GM19397 (cell line): ENCODE measurements around the gene TMEM50A.
"Not testable (repeated sequence)": the region's sequence is repeated elsewhere in the genome, so short reads cannot be mapped to it uniquely, and the experiment has no call there.

Experiments used
- ATAC-seq: cut with Tn5 transposase; IDR thresholded peaks from one replicate; pipeline ENCODE4 v1.9.1; 2021; ENCODE audit warnings: mild to moderate bottlenecking, moderate library complexity; ENCODE audit not compliant: unreplicated experiment

Gene TMEM50A

DNA sequence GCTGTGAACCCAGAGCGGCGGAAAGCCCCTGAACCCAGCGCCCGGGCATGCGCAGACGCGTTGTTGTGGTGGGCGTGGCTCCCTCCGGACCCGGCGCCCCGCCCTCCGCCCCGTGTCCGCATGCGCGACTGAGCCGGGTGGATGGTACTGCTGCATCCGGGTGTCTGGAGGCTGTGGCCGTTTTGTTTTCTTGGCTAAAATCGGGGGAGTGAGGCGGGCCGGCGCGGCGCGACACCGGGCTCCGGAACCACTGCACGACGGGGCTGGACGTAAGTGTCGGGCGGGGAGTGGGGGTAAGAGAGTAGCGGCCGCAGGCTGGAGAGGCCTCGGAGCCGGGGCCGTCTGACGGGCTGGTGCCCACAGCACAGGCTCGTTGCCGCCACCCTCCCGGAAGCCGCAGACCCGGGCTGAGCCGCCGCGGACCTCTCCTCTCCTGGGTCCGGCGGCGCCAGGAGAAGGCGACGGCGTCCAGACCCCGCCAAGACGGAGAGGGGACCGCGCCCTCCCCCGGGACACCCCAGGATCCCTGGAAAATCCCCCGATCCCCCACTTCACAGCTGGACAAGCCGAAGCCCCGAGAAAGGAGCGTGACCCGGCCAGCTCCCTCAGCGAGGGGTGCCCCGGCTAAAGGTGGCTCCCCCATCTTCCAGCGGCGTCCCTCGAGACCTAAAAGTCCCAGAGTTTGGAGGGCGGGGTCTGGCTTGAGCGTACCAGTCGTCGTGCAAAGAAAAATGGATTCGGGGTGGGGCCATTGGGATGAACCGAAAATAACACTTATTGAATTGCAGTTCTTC lies at the start of gene TMEM50A:
TSS of gene TMEM50A (plus strand) at position 147 of the 794 bp plus-strand sequence. CDS start 2,153 bp downstream, outside the sequence.
- ATAC-seq = peak; percentile 69

DNA sequence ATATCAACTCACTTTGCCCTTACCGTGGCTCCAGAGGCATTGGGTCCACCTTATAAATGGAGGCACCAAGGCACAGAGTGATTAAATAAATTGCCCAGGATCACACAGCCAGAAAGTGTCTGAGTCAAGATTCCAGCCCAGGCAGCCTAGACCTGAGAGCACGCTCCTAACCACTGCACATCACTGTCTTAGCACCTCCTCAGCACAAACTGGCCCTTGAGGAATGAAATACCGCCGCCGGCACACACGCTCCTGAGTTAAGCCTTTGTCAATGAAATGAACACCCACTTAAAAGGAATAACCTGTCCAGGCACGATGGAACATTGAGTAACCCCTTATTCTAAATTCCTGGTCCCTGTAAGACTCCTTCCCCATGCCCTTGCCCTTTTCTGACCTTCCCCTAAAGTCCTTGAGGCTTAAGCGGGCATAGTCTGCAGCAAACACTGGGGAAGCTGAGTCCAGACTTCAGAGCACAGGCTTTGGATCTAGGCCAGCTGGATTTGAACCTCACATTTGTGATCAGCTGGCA lies 49.5 kb upstream of the TMEM50A start:
- ATAC-seq = not testable (repeated sequence)

DNA sequence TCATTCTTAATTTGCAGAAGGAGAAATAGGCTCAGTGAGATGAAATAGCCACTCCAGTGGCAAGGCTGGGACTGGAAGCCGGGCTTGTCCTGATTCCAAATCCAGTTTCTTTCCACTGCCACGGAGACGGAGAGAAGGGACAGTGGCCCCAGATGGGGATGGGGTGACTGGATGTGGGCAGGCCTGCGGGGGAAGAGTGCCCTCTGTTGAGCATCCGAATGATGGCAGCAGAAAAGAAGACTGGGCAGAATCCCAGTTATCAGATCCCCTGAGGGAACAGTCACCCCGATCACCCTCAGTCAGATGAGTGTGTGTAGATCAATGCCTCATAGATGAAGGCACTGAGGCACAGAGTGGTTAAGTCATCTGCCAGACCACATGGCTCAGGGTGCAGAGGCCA lies 48.1 kb upstream of the TMEM50A start:
- ATAC-seq = not testable (repeated sequence)

DNA sequence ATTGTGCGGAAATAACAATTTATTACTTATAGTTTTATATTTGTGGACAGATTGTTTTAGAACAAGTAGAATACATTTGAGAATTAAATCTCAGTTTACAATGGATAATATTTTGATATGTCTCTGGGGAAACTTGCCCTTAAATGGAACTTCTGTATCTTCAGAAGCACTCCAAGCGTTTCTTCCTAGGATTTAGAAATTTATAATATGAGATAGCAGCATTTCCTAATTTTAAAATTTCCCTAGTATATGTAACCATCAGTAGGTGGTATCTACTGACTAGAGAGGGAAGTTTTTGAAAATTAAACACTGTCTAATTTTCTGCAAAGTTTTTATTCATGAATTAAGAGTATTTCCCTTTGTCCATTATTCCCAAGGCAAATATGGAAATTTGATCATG lies 44.7 kb upstream of the TMEM50A start:
- not testable (repeated sequence) for ATAC-seq

DNA sequence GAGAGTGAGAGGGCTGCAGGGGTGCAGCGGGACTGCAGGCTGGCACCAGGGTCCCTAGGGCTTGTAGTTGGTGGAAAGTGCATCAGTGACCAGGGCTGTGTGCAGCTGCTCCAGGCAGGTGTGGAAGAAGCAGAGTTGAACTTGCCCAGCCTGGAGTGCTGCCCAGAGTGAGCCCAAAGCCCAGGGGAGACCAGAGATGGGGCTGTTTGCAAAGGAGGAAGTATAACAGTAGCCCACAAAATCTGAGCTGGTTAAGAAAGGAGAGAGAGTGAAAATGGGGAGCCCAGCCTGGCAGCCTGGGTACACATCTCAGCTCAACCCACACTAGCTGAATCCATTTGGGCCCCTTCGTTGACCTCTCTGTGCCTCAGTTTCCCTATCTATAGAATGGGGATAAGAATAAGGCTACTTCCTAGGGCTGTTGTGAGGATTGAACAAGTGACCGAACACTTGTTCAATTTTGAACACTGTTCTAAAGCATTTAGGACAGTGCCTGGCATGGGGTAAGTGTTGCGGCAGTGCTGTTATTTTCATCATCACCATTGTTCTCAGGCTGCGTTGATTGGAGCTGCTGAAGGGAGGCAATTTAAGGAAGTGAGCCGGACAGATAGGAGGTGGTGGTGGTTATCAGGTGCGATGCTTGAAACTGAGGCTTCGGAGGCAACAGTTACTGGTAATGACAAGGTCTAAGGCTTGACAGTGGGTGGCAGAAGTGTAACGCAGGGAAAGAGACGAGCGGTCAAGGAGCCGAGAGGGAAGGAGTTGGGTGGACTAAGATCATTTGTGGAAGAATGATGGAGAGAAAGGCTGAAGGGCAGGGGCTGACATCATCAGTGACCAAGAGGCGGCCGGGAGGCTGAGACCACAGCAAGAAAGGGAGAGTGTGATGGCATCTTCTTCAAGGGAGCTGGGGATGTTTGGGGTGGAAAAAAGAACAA lies 43.0 kb upstream of the TMEM50A start:
- not testable (repeated sequence) for ATAC-seq

DNA sequence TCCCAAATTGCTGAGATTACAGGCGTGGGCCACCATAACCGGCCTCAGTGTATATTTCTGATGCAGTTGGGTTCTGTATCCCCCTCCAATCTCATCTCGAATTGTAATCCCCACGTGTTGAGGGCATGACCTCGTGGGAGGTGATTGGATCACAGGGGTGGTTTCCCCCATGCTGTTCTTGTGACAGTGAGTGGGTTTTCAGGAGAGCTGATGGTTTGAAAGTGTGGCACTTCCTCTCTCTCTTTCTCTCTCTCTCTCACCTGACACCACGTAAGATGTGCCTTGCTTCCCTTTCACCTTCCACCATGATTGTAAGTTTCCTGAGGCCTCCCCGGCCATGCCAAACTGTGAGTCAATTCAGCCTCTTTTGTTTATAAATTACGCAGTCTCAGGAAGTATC lies 41.6 kb upstream of the TMEM50A start:
- not testable (repeated sequence) for ATAC-seq

DNA sequence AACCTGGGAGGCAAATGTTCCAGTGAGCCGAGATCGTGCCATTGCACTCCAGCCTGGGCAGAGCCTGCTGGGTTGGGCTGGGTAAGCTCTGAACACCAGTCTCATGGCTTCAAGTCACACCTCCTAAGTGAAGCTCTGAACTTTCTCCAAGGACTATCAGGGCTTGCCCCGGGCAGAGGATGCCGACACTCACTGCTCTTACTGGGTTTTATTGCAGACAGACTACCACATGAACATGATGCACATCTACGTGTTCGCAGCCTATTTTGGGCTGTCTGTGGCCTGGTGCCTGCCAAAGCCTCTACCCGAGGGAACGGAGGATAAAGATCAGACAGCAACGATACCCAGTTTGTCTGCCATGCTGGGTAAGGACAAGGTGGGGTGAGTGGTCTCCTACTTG lies 37.4 kb upstream of the TMEM50A start:
- ATAC-seq = not testable (repeated sequence)

DNA sequence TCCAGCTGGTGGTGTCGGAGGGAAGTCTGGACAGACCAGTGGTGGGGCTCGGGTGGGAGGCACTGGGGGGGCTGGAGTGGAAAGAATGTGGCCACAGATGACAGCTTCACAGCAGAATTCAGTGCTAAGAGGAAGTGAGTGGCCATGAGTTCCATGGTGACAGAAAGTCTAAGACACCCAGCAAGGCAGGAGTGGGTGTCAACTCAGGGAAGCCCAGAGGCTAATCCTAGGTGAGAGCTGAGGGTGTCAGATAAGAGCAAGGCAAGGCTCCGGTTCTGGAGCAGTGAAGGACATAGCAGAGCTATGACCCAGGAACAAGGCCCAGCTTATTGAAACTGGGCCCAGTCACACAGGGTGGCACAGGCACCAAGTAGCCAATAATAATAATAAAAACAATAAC lies 35.8 kb upstream of the TMEM50A start:
- ATAC-seq = not testable (repeated sequence)

DNA sequence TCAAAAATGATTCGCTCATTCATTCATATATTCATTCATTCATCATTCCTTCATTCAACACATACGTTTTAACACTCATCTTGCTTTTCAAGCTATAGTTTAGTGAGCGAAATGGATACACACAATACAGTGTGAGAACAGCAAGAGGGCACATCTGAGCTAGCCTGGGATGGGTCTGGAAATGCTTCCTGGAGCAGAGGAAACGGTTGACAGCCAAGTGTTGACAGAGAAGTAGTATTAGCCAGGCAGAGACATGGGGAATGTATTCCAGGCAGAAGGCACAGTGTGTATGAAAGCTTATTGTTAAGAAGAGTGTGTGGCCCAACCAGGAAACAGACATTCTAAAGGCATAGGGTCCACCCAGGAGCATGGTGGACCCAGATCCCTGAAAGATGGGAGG lies 33.2 kb upstream of the TMEM50A start:
- ATAC-seq = not testable (repeated sequence)

DNA sequence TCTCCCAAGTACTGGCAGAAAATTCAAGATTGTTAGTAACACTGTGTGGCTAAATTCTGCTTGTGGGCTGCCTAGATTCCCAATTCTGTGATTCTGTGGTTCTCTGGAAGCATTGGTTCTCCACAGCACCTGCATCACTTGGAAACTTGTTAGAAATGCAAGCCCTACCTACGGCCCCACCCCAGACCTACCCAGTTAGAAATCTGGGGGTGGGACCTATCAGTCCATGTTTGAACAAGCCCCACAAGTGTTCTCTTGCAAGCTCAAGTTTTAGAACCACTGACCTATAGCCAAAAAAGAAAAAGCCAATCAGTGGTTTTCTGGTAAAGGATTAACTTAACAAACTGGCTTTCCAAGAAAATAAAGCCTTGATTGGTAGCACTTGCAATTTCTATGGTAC lies 30.0 kb upstream of the TMEM50A start:
- not testable (repeated sequence) for ATAC-seq

DNA sequence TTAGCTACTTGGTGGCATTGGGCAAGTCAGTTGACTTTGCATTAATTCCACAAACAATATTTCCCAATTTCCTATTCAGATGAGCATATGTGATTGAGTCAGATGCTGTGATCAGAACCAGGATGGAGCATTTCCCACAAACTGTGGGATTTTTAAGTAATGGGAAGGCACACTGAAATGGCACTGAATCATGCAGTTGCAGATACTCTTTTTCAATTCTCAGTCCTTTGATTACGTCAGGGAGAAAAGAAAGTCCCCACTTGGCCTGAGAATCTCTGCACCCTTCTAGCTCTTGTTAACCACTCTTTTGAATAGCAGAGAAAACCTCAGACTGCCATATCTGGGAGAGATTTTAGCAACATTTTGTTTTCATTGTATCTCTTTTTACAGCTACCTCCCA lies 29.0 kb upstream of the TMEM50A start:
- not testable (repeated sequence) for ATAC-seq

DNA sequence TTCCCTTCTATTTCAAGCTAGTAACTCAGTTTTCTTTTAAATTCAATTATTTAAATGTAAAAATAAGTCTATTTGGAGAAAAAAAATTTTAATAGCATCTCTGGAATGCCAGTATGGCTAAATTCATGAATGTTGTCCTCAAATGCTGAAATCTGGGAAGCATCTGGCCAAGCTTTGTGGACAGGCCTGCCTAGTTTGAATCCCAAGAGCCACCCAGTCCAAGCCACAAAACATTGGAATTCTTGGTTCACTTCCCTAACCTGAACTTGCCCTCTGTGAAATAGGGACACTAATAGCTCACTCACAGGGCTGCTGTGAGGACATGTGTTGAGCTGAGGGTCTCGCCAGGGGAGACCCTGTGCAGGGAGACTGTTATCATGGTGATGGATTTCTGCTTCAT lies 28.6 kb upstream of the TMEM50A start:
- not testable (repeated sequence) for ATAC-seq

DNA sequence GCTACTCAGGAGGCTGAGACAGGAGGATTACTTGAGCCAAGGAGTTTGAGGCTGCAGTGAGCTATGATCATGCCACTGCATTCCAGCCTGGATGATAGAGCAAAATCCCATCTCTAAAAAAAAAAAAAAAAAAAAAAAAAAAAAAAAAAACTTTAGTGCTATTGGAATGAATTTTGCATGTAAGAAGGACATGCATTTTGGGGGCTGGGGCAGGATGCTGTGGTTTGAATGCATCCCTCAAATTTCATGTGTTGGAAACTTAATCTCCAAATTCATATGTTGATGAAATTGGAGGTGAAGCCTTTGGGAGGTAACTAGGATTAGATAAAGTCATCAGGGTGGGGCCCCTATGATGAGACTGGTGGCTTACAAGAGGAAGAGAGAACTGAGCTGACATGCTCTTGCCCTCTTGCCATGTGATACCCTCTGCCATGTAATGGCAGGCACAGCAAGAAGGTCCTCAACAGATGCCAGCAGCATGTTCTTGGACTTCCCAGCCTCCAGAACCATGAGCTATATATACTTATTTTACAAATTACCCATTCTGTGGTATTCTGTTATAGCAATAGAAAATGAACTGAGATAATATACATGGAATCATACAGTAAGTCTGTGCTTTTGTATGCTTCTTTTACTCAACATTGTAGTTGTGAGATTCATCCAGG lies 25.2 kb upstream of the TMEM50A start:
- ATAC-seq = not testable (repeated sequence)

DNA sequence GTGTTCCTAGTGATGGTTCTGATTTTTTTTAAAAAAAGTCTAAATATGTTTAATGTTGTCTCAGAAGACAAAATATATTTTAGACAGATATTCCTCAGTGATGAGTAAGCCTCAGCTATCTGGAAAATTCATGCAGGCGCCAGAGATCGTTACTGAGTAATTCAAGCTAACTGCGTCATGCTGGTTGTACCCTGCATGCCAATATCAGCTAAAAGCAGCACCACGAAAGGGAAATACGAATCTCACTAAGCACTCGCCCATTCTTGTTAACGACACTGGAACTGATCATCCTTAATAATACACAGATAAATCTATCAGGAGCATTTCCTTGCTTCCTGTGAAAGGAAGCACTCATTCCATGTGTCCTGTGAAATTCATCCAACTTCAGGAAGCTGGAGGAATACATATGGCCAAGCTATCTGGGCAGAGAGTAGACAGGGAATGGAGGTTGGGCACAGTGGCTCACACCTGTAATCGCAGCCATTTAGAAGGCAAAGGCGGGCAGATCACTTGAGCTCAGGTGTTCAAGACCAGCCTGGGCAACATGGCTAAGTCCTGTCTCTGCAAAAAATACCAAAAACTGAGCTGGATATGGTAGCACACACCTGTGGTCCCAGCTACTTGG lies 17.7 kb upstream of the TMEM50A start:
- ATAC-seq = not testable (repeated sequence)

DNA sequence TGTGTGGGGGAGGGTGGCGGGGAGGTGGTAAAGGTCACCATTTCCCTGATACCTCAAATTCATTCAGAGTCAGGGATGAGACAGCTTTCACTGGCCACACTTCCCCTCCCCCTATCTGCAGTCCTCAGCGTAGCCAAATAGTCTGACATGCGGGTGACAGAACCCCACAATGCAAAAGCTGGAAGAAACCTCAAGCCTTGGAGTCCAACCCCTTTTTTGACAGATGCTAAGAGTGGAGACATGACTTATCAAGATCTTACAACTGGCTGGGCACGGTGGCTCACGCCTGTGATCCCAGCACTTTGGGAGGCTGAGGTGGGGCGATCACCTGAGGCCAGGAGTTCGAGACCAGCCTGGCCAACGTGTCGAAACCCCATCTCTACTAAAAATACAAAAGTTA lies 16.0 kb upstream of the TMEM50A start:
- not testable (repeated sequence) for ATAC-seq

DNA sequence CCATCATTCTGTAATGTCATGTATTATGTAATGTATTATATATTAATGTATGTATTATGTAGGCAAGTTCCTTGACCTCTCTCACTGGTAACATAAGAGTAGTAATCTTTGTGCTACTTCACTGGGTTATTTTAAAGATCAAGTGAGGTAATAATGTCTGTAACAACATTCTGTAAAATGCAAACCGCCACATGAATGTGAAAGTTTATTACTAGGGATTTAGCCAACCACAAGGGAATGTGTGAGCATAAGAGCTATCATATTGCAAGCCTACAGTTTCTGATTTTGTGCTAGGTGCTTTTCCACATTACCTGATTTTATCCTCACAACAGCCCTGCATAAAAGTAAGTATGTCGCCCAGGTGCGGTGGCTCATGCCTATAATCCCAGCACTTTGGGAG lies 13.7 kb upstream of the TMEM50A start:
- not testable (repeated sequence) for ATAC-seq

DNA sequence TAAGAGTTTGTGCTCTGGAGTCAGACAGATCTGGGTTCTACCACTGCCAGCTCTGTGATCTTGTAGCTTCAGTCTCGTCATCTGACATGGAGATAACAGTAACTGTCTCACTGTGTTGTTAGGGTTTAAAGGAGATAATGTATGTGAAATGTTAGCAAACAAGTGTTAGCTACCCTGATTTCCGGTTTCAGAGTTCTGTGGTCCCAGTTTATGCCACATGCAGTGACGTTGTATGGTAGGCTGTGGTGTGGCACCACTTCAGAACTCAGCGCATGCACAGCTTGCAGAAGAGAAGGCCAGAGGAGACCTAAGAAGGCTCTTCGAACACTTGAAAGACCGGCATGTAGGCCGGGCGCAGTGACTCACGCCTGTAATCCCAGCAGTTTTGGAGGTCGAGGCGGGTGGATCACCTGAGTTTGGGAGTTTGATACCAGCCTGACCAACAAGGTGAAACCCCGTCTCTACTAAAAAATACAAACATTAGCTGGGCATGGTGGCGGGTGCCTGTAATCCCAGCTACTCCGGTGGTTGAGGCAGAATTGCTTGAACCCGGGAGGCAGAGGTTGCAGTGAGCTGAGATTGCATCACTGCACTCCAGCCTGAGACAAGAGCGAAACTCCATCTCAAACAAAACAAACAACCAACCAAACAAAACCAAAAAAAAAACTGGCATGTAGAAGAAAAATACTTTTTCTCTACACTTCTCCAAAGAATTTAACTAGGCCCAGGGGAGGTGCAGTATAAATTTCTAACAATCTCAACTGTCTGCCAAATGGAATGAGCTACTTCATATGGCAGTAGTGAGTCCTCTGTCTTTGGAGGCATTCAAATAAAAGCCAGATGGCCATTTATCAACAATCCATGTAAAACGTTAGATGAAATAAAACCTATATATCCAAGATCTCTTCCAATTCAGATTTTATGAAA lies 10.0 kb upstream of the TMEM50A start:
- not testable (repeated sequence) for ATAC-seq

DNA sequence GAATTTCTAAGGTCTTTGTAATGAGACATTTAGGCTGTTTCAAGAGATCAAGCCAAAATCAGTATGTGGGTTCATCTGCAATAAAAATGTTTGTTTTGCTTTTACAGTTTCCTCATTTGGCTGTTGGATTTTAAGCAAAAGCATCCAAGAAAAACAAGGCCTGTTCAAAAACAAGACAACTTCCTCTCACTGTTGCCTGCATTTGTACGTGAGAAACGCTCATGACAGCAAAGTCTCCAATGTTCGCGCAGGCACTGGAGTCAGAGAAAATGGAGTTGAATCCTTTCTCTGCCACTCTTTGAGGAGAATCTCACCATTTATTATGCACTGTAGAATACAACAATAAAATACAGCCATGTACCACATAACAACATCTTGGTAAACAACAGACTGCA lies 9.3 kb upstream of the TMEM50A start:
- ATAC-seq = not testable (repeated sequence)

DNA sequence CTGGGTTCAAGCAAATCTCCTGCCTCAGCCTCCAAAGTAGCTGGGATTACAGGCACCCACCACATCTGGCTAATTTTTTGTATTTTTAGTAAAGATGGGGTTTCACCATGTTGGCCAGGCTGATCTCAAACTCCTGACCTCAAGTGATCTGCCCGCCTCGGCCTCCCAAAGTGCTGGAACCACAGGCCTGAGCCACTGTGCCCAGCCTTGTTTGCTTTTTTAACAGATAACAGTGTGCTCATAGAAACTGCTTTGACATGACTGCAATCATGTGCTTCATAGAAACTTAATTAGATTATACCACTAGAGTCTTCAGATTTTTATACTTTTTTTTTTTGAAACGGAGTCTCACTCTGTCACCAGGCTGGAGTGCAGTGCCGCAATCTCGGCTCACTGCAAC lies 8.8 kb upstream of the TMEM50A start:
- ATAC-seq = not testable (repeated sequence)
